Stimulated activated CD4-positive, alpha-beta T cell treated with anti-CD3 and anti-CD28 coated beads, TNF-alpha, amount 100 ng/mL, for 4 hours (primary cell): ENCODE results near the gene CPNE7.
A peak's percentile ranks its signal among the peaks of the same experiment; 100 is the strongest.
"Not testable (repeated sequence)": the region's sequence is repeated elsewhere in the genome, so short reads cannot be mapped to it uniquely, and the experiment has no call there.

Experiments used
- DNase-seq, 3 experiments: peaks; one replicate each; pipeline ENCODE4 v3.0.0-alpha.2; 2020; ENCODE audit warnings: low read depth in 3 of 3

Gene CPNE7

DNA sequence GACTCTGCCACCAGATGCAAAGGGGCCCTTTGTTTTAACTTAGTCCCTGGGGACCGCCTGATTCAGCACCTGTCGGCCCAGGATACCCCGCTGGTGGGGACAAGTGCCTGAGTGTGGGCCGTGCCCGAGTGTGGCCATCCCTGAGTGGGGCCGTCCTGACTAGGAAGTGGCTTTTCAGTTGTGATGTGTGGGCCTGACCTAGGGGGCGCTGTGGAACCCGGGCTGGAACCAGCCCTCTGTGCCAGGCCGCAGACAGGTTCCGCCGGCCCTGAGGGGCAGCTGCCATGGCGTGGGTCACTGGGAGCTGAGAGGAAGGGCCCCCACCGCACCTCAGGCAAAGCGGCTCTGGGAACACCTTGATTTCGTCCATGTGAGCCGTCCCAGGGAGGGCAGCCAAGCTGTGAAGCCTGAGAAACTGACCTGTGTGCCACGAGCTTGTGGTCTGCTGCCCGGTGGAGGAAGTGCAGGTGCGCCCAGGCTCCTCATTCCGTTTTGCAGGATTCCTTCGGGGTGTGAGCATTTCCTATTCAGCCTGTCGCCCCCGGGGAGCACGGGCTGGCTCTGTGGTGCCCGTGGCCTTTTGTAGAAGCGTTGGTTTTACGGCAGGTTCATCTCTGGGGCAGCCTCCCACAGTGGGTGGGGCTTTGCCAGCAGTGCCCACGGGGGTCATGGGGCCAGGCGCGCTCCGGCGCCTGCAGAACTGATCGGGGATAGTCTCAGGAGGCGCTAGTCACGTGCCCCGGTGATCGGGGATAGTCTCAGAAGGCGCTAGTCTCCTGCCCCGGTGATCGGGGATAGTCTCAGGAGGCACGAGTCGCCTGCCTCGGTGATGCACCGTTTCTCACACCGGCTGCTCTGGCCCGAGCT is 9.8 kb upstream of the CPNE7 start:
- peak in 1 of 3 experiments; percentile 40 for DNase-seq

DNA sequence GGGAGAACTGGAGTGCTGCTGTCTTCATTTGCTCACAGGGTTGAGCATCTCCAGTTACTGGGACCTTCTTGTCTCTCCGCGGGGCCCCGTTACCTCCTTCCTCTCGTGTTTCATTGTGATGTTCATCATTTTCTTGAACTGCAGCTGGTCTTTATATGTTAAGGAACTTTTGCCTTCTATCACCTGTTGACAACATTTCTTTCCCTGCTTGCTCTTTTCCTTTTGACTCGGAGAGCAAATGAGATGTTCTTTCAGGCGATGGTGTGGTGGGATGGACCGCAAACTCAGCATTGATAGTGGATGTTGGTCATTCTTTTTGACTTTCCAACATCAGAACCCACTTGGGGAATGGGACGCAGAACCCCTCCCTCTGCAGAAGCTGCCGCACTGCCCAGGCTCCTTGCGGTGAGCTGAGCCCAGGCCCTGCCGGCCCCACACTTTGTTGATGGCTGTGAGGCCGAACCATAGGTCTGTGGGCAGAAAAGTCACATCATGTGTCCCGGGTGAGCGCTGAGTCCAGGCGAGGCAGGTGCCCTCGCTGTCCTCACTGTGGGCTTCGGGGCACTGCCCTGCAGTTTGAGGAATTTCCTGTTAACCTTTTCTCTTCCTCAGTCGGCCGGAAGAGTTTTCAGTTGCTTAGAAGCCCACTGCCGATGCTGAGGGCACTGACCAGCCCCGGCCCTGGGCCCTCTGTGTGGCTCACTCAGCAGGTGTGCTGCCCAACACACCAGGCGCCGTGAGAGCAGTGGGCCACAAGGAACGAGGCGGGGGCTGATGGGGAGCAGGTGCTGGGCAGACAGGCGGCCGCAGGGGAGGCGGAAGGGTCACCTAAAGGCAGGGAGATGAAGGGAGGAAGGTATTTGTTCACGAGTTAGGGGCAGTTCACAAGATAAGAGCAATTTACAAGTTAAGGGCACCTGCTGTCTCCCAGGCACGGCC is 7.6 kb upstream of the CPNE7 start:
- DNase-seq, result no peak

DNA sequence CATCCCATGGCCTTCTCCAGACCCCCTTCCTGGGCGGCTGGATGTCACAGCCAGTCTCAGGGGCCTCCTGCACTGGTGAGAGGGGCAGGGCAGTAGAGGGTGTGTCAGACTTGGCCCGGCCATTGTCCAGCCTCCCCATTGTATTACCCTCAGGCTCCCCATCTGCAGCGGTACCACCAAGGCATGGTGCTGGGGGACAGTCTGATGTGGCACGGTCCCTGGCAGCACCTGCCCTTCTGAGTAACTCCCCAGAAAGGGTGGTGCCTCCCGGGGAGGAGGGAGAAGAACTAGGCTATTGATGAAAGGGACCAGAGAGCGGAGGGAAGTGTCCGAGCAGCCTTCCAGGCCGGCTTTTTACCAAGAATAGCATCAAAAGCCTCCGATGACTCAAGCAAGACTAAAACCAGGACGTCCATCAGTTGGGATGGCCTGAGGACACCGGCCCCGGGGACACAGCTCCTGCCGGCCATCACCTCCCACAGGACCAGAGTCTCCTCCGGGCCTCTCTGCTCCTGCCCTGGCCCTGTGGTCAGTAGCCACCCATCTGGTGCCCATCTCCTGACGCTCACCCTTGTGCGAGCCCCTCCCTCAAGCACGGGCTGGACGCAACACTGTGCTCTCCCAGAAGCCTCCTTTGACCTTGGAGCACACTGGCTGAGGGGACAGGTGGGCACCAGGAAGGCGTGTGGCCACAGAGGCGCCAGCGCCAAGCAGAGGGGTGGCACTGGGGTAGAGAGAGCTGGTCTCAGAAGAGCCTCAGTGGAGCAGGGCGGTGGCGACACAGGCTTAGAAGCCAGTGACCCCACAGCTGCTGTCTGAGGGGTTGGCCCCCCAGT is 5.8 kb upstream of the CPNE7 start:
- no peak for DNase-seq

DNA sequence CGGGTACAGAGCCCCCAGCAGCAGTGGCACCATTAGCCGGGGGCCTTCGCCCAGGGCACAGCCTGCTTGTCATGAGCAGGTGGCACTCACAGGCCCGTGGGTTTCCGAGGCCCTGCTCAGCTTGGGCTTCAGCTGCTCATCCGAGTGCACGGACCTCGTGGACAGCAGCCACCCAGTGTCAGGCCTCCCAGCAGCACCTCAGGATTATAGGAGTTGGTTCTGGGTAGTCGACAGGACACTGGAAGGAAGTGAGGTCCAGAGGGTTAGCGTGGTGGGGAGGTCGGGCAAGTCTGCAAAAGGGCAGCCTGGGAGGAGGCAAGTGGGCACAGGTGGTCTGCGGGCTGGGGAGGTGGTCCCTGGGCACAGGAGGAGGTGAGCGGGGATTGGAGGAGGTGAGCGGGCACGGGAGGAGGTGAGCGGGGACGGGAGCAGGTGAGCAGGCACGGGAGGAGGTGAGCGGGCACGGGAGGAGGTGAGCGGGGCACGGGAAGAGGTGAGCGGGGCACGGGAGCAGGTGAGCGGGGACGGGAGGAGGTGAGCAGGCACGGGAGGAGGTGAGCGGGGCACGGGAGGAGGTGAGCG is 5.1 kb upstream of the CPNE7 start:
- no peak for DNase-seq

DNA sequence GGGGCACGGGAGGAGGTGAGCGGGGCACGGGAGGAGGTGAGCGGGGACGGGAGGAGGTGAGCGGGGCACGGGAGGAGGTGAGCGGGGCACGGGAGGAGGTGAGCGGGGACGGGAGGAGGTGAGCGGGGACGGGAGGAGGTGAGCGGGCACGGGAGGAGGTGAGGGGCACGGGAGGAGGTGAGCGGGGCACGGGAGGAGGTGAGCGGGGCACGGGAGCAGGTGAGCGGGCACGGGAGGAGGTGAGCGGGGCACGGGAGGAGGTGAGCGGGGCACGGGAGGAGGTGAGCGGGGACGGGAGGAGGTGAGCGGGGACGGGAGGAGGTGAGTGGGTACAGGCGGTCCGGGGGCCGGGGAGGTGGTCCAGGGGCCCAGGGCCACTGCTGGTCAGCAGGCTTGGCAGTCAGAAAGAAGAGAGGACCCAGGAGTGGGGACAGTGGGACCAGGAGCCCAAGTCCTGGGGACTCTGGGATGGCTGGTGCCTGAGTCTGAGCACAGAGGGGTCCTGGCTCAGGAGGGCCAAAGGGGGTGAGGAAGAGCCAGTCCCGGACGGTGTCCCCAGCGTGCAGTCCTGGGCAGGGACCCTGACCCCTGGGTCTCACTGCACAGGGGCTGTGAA is 4.5 kb upstream of the CPNE7 start:
- DNase-seq, result not testable (repeated sequence)

DNA sequence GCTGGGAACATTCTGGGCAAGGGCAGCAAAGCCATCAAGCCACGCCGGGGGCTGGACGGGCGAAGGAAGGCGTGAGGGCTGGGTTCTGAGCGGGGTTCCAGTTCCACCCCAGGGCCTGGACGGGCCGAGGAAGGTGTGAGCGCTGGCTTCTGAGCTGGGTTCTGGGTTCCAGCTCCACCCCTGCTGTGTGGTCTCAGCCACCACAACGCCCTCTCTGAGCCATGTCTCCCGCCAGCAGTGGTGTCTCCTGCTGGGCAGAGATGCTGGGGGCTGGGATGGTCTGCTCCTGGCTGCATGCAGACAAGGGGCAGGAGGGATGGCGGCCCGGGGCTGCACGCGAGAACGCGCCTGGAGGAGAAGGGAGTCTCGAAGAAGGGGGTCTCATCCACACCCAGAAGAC is 3.9 kb upstream of the CPNE7 start:
- no peak for DNase-seq

DNA sequence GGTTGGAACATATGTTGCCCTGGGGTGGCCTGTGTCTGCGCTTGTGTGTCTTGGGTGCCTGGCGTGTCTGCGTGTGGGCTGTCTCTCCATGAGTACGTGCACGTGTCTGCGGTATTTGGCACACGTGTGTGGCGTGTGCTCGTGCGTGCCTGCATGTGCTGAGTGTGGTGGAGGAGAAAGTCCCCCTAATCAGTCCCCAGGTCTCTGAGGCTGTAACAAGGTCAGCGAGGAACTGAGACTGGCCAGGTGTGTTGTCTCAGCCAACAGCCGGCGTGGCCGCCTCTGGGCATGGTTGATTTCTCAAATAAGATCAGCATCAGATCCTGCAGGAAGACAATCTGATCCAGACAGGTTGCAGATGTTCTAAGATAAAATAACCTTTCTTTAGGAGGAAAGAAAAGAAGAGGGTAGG is 3.5 kb upstream of the CPNE7 start:
- DNase-seq, result no peak

DNA sequence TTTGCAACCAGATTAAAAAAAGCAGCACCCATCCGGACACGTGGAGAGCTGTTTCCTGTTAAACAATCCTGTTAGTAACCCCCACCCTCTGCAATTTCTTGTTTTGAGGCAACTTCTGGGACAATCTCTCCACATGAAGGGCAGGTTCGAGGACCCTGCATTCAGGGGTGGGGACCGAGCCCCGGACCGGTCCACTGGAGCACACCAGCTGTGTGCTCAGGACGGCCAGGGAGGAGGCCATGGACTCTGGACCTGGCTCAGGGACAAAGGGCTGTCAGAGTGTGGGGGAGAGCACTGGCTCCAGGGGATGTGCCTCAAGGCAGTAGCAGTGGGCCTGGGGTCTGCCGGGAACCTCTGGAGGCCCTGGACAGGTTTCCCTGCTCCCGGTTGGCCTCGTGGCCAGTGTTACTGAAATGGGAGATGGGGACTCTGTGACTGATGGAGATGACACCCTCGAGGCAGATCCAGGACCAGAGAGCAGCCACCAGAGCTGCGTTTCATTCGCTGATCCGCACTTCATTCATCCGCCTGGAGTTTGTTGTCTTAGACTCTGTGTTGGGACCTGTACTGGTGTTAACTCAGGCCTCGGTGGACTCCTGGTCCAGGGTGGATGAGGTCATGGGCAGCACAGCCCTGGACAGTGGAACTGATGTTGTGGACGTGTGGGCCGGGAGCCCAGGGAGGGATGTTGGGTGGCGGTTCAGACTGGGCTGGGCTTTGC is 2.9 kb upstream of the CPNE7 start:
- no peak for DNase-seq

DNA sequence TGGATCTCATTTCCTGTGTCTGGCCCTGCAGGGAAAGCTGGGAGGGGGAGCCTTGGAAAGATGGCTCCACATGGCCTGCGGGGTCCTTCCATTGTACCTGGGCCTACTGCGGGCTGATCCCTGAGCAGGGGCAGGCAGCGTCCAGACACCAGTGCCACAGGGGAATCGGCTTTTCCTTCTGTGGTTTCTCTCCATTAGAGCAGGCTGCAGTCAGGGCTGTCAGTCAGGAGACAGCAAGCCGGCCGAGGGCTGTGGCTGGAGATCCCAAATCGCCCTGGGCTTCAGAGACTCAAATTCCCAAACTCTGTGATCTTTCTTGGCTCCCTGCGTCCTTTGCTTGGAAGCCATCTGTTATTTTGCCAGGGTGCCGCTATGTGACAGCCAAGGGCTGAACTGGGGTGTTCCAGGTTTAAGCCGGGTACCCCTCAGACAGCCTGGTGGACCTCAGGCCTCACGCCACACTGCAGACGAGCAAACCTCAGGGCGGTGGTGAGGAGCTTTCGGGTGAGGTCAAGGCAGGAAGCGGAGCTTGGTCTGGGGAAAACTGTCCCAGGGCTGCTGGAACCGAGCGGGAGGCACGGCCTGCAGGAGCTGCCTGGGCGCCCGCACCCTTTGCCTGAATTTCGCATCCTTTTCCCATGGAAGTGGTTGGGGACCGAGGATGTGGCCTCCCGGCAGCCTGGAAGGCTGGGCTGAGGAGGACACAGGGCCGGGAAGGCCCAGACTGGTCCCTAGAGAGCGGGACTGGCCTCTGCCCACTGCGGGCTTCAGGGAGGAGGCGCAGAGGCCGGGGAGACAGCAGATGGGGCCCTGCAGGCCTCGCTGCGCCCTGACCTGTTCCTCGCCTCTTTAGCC is 1.5 kb upstream of the CPNE7 start:
- no peak for DNase-seq

DNA sequence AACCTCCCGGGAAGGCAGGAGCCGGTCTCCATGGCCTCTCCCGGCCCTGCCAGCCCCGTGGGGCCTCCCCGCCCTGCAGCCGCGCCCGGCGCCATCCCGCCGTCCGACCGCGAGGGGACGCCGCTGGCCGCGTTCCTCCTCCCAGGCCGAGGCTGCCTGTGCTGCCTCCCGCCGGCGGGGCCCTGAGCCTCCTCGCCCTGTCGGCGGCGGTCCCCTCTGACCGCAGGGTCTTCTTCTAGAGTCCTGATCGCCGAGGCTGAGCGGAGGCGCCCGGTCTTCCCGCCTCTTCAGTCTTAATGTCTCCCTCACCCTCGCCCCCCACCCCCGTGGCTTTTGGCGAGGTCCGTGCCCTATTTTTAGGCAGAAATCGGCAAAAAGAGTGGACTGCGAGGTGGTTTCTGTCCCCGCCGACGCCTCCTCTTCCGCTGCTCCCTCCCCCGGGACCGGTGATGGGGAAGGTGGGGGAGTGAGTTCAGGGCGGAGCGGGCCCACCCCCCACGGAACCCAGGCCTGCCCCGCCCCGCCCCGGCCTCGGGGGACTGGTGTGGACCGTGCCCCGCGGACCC is 794 bp upstream of the CPNE7 start:
- DNase-seq, result no peak

DNA sequence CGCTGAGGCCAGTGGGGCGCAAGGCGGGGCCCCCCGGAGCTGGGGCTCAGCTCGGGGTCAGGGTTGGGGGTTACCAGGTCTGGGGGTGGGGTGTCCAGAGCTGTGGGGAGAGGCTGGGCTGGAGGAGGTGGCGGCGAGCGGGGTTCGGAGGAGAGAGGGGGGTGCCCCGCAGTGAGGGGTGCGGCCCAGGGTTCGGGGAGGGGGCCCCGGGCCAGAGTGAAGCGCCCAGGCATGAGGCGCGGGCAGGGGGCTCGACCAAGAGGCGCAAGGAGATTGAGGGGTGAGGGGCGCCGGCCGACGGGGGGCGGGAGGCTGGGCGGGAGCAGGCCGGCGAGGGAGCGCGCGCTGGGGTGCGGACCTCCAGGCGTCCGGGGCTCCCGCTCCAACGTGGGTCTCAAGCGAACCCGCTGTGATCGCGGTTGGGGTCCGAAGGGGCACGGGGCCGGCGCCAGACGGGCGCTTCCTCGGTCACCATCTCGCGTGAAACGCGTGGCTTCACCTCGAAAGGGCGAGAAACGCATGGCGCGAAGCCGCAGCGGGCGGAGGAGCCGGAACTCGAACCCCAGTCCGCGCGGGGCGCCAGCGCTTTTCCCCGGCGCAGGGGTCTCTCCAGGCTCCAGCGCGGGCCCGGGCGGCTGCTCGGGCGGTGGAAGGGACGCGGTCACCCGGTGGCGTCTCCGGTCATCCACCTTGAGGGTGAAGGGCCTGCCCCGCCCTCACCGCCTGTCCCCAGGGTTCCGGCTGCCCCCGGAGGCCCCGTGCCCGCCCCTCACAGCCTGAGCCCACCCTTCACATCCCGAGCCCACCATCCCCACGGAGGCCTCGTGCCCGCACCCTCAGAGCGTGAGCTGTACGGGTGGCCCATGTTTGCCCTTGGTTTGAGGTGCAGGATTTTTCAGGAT is 846 bp downstream of the CPNE7 start:
- DNase-seq, result no peak

DNA sequence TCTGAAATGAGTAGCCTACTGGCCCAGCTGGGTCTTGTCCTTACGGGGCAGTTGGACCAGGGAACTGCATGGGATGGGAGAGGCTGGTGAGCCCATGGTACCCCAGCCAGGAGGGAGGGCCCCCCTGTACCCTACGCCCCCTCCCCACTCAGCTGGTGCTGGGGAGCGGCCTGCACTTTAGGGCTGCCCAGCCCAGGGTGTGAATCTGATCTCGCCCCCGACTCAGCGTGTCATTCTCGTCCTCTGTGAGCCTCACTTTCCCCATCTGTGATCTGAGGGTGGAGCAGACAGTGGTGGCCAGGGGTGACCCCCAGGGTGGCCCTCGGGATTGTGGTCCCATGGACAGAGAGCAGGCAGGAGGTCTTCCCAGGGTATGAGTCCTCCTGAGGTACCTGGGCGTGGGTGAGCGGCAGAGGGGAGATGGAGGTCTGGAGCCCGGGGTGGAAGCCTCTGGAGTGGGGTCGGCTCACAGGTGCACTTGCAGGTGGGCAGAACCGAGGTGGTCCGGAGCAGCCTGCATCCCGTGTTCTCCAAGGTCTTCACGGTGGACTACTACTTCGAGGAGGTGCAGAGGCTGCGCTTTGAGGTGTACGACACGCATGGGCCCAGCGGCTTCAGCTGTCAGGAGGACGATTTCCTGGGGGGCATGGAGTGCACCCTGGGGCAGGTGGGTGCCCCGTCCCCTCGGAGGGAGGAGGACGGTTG is 1.6 kb downstream of the CPNE7 start:
- DNase-seq, result no peak

DNA sequence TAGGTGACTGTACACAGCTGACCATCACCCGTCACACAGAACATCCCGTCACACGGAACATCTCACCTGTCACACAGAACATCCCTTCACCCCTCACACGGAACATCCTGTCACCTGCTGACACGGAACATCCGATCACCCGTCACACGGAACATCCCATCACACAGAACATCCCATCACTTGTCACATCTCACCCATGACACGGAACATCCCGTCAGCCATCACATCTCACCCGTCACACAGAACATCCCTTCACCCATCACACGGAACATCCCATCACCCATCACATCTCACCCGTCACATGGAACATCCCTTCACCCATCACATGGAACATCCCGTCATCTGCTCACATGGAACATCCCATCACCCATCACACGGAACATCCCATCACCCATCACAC is 3.8 kb downstream of the CPNE7 start:
- DNase-seq, result no peak

DNA sequence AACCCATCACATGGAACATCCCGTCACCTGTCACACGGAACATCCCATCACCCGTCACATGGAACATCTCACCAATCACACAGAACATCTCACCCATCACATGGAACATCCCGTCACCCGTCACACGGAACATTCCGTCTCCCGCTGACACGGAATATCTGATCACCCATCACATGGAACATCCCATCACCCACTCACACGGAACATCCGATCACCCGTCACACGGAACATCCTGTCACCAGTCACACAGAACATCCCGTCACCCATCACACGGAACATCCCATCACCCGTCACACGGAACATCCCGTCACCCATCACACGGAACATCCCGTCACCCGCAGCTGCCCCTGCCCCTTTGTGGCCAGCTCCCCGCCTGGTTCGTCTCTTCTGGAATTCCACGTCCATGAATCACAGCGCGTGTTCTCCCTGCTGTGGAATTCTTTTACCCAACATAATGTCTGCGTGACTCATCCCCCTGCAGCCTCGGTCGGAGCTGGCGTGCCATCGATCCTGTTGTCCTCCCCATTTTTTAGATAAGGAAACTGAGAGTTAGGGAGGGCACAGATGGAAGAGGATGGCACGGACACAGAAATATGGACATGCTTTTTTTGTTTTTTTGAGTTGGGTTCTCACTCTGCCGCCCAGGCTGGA is 5.6 kb downstream of the CPNE7 start:
- DNase-seq, result no peak

DNA sequence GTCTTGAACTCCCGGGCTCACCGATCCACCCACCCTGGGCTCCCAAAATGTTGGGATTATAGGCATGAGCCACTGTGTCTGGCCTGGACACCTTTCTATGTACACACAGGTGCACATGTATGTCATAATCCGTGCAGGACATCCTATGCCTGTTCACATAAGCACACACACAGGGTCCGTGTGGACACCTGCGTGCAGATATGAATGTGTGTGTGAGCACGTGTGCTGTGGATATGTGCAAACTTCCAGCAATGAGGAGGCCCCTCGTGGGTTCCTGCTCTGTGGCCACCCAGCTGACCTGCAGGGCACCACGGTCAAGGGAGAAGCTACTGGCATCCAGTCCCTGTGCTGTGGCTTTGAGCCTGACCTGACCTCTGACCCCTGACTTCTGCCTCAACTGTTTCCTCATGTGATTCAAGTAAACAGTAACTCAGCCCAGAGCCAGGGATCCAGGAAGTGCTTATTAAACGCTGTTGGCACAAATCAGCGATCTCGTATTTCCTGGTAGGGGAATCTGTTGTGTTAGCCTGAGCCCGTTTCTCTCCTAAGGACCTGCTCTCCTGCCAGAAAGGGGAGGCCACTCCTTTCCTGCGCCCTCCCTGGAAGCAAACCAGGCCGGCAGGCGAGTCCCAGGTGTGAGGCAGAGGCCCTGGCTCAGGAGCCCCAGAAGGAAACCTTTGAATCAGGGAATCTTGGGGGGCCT is 6.5 kb downstream of the CPNE7 start:
- DNase-seq, result no peak

DNA sequence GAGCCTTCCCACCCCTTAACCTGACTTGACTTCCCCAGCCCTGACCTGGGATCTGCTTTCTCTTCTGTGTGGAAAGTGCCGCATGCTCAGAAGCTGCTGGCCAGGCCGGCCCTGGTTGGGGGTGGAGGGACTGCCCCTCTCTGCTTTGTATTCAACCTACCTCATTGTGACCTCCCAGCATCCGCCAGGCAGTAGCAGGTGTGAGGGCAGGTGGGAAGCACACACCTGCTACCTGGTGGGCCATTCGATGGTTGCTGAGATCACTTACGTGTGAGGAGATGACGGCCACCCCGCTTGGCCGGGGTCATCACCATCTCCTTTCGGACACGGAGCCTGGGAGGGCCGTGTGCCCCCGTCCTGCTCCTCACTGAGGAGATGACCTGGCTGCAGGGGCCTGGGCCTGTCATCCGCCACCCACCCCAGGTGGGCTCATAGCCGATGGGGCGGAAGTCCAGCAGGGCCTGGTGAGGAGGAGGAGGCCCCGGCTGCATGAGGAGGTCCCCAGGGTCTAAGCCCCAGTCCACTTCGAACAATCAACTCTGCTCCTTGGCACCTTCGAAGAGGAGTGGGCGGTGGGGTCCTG is 7.1 kb downstream of the CPNE7 start:
- no peak for DNase-seq
